Astrocyte of the cerebellum (primary cell): Measurements from ENCODE around the gene HIVEP3.

ENCODE experiments used
- DNase-seq: peaks from one replicate; pipeline ENCODE4 v3.0.0-alpha.2; 2011; ENCODE audit warnings: low read depth
- H3K4me3 ChIP-seq: 2 replicates; pipeline ENCODE4 v1.5.1; 2011; ENCODE audit warnings: mild to moderate bottlenecking, low read depth, low read length, moderate library complexity
- CTCF ChIP-seq: IDR thresholded peaks from 2 replicates; pipeline ENCODE4 v1.5.1; 2012; ENCODE audit warnings: low read length, low read depth, moderate library complexity, mild to moderate bottlenecking; ENCODE audit errors: missing control alignments
- in situ Hi-C: cut with HindIII; loops from 2 replicates; pipeline ENCODE4 v1.10.0; 2017; ENCODE audit warnings: low sequenced_read_pairs

The HIVEP3 gene

GRCh38 chr1:41918450-41919043 lies at the start of gene HIVEP3:
TSS of gene HIVEP3 (minus strand) at chr1:41918922.
- peak within 1 kb of the TSS; percentile 44 for H3K4me3 ChIP-seq
- in situ Hi-C loops: no loop called here
- TF ChIP-seq CTCF: peak; percentile 35
- no peak for DNase-seq

DNA sequence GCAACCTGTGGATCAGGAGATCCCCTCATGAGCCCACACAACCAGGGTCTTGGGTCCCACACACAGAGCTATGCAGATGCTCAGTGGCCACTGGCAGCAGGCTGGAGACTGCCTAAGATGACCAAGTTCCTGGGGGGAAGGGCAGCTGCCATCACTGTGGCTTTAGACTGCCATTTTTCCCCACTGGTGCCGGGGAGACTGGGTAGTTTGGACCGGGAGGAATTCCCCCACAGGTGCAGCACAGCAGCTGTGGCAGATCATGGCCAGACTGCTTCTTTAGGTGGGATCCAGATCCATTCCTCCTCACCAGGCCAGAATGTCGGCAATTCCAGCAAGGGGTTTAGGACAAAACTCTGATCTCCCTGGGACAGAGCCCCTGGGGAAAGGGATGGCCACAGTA lies 45.7 kb upstream of the HIVEP3 start:
- no peak for DNase-seq
- in situ Hi-C loops: no loop called here
- no peak overlapping the region for H3K4me3 ChIP-seq
- TF ChIP-seq CTCF: no peak

GRCh38 chr1:41963636-41964035 lies 44.9 kb upstream of the HIVEP3 start:
- in situ Hi-C loops: no loop called here
- DNase-seq: no peak
- H3K4me3 ChIP-seq: no peak overlapping the region
- no peak for TF ChIP-seq CTCF

- no peak for DNase-seq
- H3K4me3 ChIP-seq: no peak overlapping the region
- in situ Hi-C loops: no loop called here
- no peak for TF ChIP-seq CTCF
Measured at GRCh38 chr1:41958015-41958673, 39.4 kb upstream of the HIVEP3 start.

DNA sequence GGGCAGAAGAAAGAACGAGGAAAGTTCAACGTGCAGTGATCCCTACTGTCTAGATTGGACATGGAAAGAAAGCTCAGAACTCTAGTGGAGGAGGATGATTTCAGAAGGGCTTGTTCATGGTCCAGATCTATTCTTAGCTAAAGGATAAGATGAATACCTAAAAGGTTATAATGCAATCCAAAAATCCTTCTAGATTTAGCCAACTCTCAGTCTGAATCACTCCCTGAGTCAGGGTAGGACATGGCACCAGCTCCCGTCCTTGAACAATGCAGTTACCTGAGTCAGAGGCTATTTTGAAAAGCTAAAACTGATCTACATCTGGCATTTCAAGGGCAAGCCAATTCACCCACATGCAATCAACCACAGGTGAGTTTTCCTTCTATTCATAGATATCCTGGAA lies 38.8 kb upstream of the HIVEP3 start:
- in situ Hi-C loops: no loop called here
- H3K4me3 ChIP-seq: no peak overlapping the region
- TF ChIP-seq CTCF: no peak
- no peak for DNase-seq

DNA sequence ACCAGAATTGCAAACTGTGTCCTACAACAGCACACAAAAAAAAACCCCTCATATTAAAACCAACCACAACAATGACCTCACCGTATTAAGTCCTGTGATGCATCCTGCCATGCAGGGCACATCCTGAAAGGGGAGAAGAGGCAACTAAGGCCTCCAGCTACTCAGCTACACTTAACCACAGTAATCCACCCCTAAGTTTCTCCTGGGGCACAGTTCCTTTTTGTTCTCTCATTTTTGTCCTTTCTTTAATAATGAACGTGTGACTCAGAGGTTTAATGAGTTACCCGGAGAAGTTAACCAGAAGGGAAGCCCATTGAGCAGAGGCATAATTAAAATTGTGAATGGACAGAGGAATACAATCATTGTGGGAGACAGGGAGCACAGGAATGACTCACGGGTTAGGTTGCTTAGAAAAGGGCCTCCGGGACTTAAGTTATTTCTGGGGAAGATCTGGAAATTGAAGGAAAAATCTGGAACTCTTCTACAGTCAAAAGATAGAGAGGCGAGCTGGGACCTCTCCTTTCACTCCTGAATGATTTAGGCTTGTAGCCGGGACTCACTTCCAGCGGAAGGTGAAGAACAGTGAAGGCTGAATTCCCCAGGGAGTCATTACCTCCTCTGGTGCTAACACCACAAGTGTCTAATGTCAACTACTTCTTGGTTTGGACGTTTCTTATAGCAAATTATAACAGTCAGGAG lies 36.9 kb upstream of the HIVEP3 start:
- in situ Hi-C loops: no loop called here
- no peak for TF ChIP-seq CTCF
- no peak overlapping the region for H3K4me3 ChIP-seq
- DNase-seq: peak; percentile 80
